Immature natural killer cell (primary cell): Measurements from ENCODE around the gene ADAMTSL1. TPM values are rescaled to one million over a fixed set of nuclear protein-coding genes. Genes with fewer than 3 reads are reported as not detected.

Source experiments
- DNase-seq, 3 donors: peaks; one replicate each; pipeline ENCODE4 v3.0.0; 2022; ENCODE audit warnings: mixed read lengths in 1 of 3
- H3K27ac Mint-ChIP-seq, 6 donors: one replicate each; pipeline ENCODE4 v1.8.0; 2020; ENCODE audit warnings: mixed read lengths in 6 of 6, mild to moderate bottlenecking in 5 of 6, inconsistent platforms in 4 of 6, moderate library complexity in 3 of 6
- H3K27me3 Mint-ChIP-seq, 3 donors: one replicate each; pipeline ENCODE4 v1.8.0; 2020 to 2021; ENCODE audit warnings: low read depth in 3 of 3, mild to moderate bottlenecking in 3 of 3, mixed read lengths in 3 of 3, moderate library complexity in 3 of 3, inconsistent platforms in 1 of 3
- H3K36me3 Mint-ChIP-seq, 3 donors: one replicate each; pipeline ENCODE4 v1.8.0; 2020; ENCODE audit warnings: mixed read lengths in 3 of 3, inconsistent platforms in 2 of 3, mild to moderate bottlenecking in 2 of 3
- H3K4me1 Mint-ChIP-seq, 2 donors: one replicate each; pipeline ENCODE4 v1.8.0; 2020; ENCODE audit warnings: inconsistent platforms in 2 of 2, mild to moderate bottlenecking in 2 of 2, mixed read lengths in 2 of 2, moderate library complexity in 1 of 2
- H3K4me3 Mint-ChIP-seq, 5 donors: one replicate each; pipeline ENCODE4 v1.8.0; 2020; ENCODE audit warnings: mild to moderate bottlenecking in 5 of 5, mixed read lengths in 5 of 5, inconsistent platforms in 3 of 5, moderate library complexity in 3 of 5
- H3K9me3 Mint-ChIP-seq, 6 donors: one replicate each; pipeline ENCODE4 v1.8.0; 2020; ENCODE audit warnings: mild to moderate bottlenecking in 6 of 6, mixed read lengths in 6 of 6, inconsistent platforms in 4 of 6, moderate library complexity in 3 of 6
- polyA plus RNA-seq, 3 donors: library from polyadenylated mRNA; unstranded; fragments of 300-500 nt; fragmentation: Illumina TruSeq; gene quantifications; one replicate each; pipeline ENCODE4 v1.2.3, GENCODE V29; 2021

The ADAMTSL1 gene
- polyA plus RNA-seq, 3 donors from 2014 or later: not detected

DNA sequence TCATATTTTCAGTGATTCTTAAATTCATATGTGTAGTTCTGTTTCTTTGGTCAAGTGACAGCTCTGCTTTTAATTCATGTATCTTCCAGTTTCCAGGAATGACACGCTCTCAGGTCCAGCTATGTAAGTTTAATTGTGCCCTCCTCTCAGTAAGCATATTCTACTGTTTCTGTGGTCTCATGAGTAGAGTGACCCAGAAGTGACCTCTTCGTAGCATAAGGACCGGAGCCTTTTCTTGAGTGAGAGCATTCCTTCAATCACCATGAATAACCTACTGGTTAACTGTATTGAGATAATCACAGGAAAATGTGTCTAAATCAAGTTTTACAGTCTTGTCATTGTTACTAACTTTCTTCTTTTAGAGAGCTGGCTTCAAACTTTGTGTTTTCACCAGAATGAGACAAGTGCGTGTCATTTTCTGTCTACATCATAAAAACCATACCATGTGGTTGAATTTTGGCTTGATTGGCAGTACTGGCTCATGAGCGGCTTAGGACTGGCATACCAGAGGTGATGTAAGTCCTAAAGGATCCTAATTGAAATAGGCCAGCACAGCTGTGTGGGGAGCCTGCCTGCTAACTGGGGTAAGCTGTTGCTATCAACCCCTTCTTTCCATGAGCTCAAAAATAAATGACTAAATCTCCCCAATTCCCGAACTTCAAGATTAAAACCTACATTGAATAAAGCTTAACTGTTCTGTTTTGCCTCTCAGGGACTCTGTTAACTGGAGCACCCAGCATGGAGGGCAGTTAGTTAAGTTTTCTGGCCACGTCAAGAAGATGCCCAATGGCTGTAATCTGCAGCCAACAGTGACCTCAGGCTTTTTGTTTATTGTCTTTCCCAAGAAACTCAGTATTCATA, 4.8 kb downstream of the ADAMTSL1 start:
- Mint-ChIP-seq H3K36me3 (no peaks in the 10 kb centered on the region), H3K27me3 (peaks cover 0 to 7% (median 4%) of the 10 kb centered on the region in 3 donors), H3K4me1 (no peaks in the 10 kb centered on the region), H3K9me3 (peaks cover 0 to 15% (median 3%) of the 10 kb centered on the region in 6 donors), H3K4me3 (no peak overlapping the region), H3K27ac (no peak overlapping the region)
- DNase-seq: no peak

DNA sequence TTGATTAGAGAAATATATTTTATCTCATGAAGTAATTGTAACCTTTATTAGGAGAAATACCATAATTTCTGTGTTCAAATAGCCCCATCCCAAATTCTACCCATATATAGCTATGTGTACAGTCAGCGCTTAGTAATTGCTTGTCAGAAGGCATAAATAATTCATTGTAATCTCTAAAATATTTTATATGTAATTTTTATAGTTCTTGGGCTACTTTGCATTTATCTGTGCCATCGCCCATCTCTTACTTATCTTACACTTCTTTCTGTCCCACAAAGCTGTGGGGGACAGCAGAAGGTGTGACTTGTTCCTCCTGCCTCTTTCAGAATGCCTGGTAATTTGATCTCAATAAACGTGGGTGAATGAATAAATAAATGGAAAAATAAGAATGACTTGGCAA, 5.5 kb downstream of the ADAMTSL1 start:
- peaks cover 0 to 7% (median 4%) of the 10 kb centered on the region in 3 donors for H3K27me3 Mint-ChIP-seq
- H3K9me3 Mint-ChIP-seq: peaks cover 0 to 15% (median 3%) of the 10 kb centered on the region in 6 donors
- H3K4me3 Mint-ChIP-seq: no peak overlapping the region
- H3K36me3 Mint-ChIP-seq: no peaks in the 10 kb centered on the region
- no peak overlapping the region for H3K27ac Mint-ChIP-seq
- H3K4me1 Mint-ChIP-seq: no peaks in the 10 kb centered on the region
- DNase-seq: no peak

DNA sequence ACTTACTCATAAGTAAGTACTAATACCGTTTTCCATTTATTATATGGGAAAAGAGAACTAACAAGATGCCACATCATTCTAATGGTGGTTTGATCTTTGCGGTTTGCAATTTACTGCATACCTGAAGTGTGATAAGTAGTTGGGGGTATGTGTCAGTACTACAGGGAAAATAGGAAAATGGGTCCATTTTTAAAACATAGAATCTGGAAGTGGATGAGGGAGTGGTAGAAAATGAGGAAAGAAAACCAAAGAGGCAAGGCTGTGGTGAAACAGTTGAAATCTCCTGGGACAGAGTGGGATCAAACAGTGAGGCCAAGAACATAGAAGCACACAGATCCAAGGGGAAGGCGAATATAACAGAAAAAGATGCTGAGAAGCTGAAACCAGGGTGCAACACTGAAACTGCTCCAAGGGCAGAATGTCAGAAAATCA, 6.7 kb downstream of the ADAMTSL1 start:
- Mint-ChIP-seq H3K27ac (no peak overlapping the region), H3K27me3 (peaks cover 0 to 6% (median 2%) of the 10 kb centered on the region in 3 donors), H3K4me1 (no peaks in the 10 kb centered on the region), H3K4me3 (no peak overlapping the region), H3K9me3 (peaks cover 0 to 15% (median 3%) of the 10 kb centered on the region in 6 donors), H3K36me3 (no peaks in the 10 kb centered on the region)
- no peak for DNase-seq

DNA sequence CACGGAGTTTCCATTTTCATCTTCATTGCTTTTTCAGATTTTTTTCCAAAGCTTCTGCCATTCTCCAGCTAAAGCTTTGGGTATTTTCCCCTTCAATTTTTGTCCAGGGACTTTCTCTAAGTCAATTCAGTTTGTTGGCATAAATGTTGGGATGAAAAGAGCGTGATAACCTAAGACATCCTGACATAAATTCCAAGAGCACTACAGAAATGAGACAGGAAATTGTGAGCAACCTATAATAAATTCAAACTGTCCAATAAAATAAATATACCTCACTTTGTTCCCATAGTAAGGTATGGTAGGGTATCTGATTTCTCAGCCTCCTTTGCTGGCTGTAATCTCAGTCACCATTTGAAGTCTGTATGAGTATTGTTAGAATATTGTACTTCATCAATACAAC, 8.4 kb downstream of the ADAMTSL1 start:
- no peak for DNase-seq
- Mint-ChIP-seq H3K4me3 (no peak overlapping the region), H3K27ac (no peak overlapping the region), H3K27me3 (peaks cover 0 to 5% (median 2%) of the 10 kb centered on the region in 3 donors), H3K36me3 (no peaks in the 10 kb centered on the region), H3K9me3 (peaks cover 0 to 8% (median 3%) of the 10 kb centered on the region in 6 donors), H3K4me1 (no peaks in the 10 kb centered on the region)

DNA sequence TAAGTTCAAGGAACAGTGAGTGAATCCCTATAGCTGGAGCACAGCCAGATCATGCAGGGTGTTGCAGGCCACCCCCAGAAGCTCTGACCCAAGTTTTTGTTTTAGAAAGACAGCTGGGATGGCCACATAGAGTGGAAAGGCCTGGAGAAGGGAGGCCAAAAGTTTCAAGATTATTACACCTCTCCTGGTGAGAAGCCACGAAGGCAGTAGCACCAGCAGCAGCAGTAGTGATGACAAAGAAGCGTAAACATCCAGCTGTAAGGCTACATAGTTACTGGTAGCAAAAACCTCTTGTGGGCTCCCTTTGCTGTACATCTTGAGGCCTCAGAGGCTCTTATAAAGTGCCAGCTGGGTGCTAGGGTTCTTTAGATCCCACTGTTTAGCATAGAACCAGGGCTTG, 11.8 kb downstream of the ADAMTSL1 start:
- Mint-ChIP-seq H3K4me1 (no peaks in the 10 kb centered on the region), H3K4me3 (no peak overlapping the region), H3K27ac (no peak overlapping the region), H3K36me3 (no peaks in the 10 kb centered on the region), H3K9me3 (peaks cover 0 to 2% (median 2%) of the 10 kb centered on the region in 6 donors), H3K27me3 (peaks cover 0 to 5% (median 2%) of the 10 kb centered on the region in 3 donors)
- DNase-seq: no peak

DNA sequence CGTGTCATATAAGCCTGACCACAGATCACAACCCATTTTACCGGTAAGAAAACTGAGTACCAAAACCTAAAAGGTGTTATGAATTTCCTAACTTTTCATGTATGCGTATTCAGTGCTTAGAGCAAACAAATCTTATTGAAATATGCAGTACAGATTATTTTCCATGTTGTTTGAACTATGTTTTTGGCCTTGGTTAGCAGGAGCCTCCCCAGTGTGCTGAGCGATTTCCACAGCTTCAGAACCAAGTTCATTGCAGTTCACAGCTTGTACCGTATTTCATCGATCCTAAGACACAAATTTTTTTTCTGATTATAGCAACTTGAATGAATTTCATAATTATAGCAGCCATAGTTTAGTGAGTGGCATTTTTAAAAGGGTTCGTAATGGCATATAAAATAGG, 13.7 kb downstream of the ADAMTSL1 start:
- no peak overlapping the region for H3K27ac Mint-ChIP-seq
- H3K36me3 Mint-ChIP-seq: no peaks in the 10 kb centered on the region
- H3K27me3 Mint-ChIP-seq: peaks cover 0 to 3% (median 0%) of the 10 kb centered on the region in 3 donors
- no peak overlapping the region for H3K4me3 Mint-ChIP-seq
- peaks cover 0 to 2% (median 0%) of the 10 kb centered on the region in 6 donors for H3K9me3 Mint-ChIP-seq
- DNase-seq: no peak
- no peaks in the 10 kb centered on the region for H3K4me1 Mint-ChIP-seq

DNA sequence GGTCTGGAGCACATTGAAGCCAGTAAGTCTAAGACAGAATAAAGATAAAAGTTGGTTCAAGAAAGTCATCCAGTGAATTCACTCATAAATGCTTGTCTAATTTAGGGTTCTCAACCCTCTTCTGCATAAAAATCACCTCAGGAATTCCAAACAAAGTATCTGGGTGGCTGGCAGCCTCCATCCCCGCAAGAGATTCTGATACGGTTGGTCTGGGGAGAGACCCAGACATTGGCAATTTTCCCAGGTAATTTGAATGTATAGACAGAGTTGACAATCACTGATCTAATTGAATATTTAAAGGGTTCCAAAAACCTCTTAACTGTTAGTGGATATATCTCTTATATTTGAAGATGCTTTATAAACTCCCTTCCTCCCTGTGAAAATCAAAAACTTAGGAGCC, 14.9 kb downstream of the ADAMTSL1 start:
- no peaks in the 10 kb centered on the region for H3K4me1 Mint-ChIP-seq
- H3K4me3 Mint-ChIP-seq: no peak overlapping the region
- H3K9me3 Mint-ChIP-seq: peaks cover 0 to 2% (median 0%) of the 10 kb centered on the region in 6 donors
- no peak overlapping the region for H3K27ac Mint-ChIP-seq
- H3K27me3 Mint-ChIP-seq: no peaks in the 10 kb centered on the region
- no peak for DNase-seq
- no peaks in the 10 kb centered on the region for H3K36me3 Mint-ChIP-seq

DNA sequence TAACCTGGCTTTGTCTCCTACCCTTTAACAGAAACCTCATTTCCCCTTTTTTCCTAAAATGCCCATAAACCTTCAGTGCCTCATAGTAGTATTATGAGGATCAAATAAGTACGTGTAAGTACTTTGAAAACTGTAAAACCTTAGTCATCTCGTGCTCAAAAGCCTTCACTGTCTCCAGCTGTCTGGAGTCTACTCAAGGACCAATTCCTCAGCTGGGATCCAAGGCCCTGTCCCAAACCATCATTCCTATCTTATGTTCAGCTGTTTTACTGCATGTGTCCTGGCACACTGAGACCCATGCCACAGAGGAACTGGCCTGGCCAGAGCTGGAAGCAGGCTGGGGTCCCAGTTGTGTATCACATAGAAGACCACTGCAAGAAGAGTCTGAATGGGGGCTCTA, 15.9 kb downstream of the ADAMTSL1 start:
- Mint-ChIP-seq H3K9me3 (peaks cover 0 to 3% (median under 1%) of the 10 kb centered on the region in 6 donors), H3K27me3 (peaks cover 0 to 1% (median 0%) of the 10 kb centered on the region in 3 donors), H3K36me3 (no peaks in the 10 kb centered on the region), H3K4me1 (no peaks in the 10 kb centered on the region), H3K27ac (no peak overlapping the region), H3K4me3 (no peak overlapping the region)
- DNase-seq: no peak

DNA sequence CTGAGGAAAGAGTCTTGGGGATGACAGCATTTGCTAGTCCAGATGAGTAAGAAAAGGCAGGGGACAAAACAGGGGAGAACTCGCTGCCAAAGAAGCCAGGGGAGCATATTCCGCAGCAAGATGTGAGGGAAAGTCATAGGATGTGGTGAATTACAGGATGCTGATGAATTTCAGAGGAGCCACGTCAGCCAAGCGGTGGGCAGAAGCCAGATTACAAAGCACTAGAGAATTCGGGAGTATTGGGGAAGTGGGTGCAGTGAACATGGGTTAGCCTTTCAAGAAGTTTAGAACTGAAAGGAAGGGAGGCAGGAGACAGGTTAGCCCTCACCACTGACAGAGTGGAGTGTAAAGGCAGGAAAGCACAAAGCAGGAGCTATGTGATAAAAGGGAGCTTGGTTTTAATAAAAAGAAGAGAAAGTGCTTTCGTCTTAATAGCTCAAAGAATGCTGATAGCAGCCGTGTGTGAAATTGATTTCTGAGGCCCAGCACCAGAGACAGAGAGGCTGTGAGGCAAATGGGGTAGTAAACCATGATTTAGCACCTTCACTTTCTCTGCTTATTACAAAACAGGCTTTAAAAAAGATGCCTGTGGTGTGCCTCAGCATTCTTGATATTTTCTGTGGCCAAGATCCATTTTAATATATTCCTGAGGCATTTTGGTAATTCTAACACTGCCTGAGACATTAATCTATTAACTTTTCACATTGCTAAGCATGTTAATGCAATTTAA, 16.9 kb downstream of the ADAMTSL1 start:
- no peaks in the 10 kb centered on the region for H3K4me1 Mint-ChIP-seq
- no peak overlapping the region for H3K27ac Mint-ChIP-seq
- H3K4me3 Mint-ChIP-seq: no peak overlapping the region
- peaks cover 0 to 1% (median 0%) of the 10 kb centered on the region in 3 donors for H3K27me3 Mint-ChIP-seq
- no peak for DNase-seq
- H3K36me3 Mint-ChIP-seq: no peaks in the 10 kb centered on the region
- peaks cover 0 to 4% (median under 1%) of the 10 kb centered on the region in 6 donors for H3K9me3 Mint-ChIP-seq

DNA sequence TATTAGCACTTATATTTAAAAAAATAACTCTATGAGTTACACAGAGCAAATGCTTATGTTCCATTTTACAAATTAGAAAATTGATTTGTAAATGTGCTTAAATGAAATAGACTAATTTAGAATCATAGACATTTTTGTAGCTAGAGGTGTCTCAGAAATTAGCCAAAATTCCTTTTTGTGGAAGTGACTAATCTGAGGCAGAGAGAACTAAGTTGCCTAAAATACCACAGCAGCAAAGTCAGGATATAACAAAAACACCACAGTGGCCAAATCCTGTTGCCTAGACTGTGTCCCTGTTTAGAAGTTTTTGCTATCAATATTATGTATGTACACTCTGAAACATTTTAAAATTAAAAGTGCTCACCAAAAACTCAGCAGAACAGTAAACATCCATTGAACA, 18.7 kb downstream of the ADAMTSL1 start:
- no peak overlapping the region for H3K27ac Mint-ChIP-seq
- no peaks in the 10 kb centered on the region for H3K4me1 Mint-ChIP-seq
- no peak overlapping the region for H3K4me3 Mint-ChIP-seq
- H3K9me3 Mint-ChIP-seq: peaks cover 0 to 3% (median under 1%) of the 10 kb centered on the region in 6 donors
- H3K36me3 Mint-ChIP-seq: no peaks in the 10 kb centered on the region
- peaks cover 0 to 1% (median 0%) of the 10 kb centered on the region in 3 donors for H3K27me3 Mint-ChIP-seq
- no peak for DNase-seq

DNA sequence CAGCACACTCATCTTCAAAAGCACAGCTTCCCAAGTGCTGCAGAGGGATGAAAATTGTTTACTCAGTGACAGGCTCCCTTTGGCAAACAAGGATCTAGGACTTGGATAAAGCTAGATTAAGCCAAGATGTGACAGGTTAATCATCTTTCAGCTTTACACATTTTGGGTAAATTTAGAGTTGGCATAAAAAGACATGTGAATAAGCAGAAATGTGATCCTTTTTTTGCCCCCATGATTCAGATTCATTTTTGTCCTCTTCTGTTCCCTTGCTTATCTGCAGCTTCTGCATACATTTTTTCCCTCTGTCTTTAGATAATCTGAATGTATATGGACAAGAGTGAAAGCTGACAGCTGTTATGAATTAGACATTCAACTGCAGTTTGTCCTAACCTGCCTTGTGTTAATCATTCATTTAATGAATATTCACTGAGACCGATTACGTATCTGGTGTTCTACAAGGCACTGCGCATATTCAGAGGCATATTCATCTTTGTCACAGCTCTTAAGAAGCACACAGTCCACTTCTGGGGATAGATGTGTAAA, 19.6 kb downstream of the ADAMTSL1 start:
- Mint-ChIP-seq H3K4me1 (no peaks in the 10 kb centered on the region), H3K36me3 (no peaks in the 10 kb centered on the region), H3K27me3 (peaks cover 0 to 3% (median 1%) of the 10 kb centered on the region in 3 donors), H3K4me3 (no peak overlapping the region), H3K9me3 (peaks cover 0 to 3% (median under 1%) of the 10 kb centered on the region in 6 donors), H3K27ac (no peak overlapping the region)
- no peak for DNase-seq

DNA sequence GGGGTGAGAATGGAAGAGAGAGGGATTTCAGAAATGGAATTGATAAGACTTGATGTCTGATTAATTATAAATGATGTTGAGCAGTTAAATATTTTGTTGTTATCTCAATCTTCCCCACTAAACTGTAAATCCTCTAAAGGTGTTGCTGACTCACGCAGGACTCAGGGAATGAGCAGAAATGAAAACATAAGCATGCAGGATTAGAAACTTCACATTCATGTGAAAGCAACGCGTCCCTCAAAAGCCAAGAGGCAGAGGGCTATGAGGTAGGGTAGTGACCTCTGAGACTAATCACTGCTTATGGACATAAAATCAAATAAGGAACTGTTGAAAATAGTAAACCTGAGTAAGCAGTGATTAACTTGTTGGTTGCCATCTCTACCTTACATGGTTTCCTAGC, 21.1 kb downstream of the ADAMTSL1 start:
- H3K4me1 Mint-ChIP-seq: no peaks in the 10 kb centered on the region
- H3K27ac Mint-ChIP-seq: no peak overlapping the region
- H3K36me3 Mint-ChIP-seq: no peaks in the 10 kb centered on the region
- H3K9me3 Mint-ChIP-seq: peaks cover 0 to 3% (median under 1%) of the 10 kb centered on the region in 6 donors
- DNase-seq: no peak
- H3K4me3 Mint-ChIP-seq: no peak overlapping the region
- H3K27me3 Mint-ChIP-seq: peaks cover 0 to 3% (median 1%) of the 10 kb centered on the region in 3 donors

DNA sequence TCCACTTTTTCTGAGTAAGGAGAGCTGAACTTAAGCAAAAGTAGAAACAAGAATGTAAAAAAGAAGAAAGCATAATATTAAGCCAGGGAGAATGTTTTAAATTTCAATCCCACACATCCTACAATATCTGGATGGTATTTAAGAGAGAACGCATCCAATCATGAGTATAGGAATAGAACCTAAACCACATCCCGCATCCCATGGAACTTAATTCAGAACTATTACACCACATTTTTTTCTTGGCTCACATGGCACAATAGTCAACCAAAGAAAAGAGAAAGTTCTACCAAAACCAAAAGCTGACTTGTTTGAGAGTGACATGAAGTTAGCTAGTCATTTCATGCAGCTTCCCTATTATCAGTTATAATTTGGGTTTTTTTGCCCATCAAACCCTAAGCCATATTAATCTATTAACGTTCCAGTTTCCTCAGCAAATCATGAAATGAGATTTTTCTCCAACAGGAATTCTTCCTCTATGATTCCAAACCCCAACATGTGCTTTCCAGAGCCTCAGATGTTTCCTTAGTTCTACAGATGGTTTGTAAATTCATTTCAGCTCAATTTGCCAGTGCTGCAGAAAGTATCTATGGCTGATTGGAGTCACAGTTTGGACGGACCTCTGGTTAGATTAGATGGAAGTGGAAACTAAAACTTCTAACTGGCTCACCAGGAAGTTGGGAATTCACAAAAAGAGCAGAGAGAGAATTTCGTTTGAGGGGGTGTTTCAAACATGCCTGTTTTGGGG, 22.5 kb downstream of the ADAMTSL1 start:
- no peak for DNase-seq
- Mint-ChIP-seq H3K27ac (no peak overlapping the region), H3K4me1 (no peaks in the 10 kb centered on the region), H3K36me3 (no peaks in the 10 kb centered on the region), H3K4me3 (no peak overlapping the region), H3K9me3 (peaks cover 0 to 4% (median under 1%) of the 10 kb centered on the region in 6 donors), H3K27me3 (peaks cover 0 to 3% (median 1%) of the 10 kb centered on the region in 3 donors)
